Endothelial cell of coronary artery (primary cell): ENCODE data around the gene FAM81A. TPM values are rescaled to one million over a fixed set of nuclear protein-coding genes. Genes with fewer than 3 reads are reported as not detected.

Experiments used
- total RNA-seq: library from RNA; depleted of rRNA; stranded (reverse); fragments of >200 nt; gene quantifications from 2 replicates; pipeline ENCODE4 v1.2.3, GENCODE V29; 2014

FAM81A gene
- total RNA-seq = under 0.01 and 0.27 TPM in 2 replicates

DNA sequence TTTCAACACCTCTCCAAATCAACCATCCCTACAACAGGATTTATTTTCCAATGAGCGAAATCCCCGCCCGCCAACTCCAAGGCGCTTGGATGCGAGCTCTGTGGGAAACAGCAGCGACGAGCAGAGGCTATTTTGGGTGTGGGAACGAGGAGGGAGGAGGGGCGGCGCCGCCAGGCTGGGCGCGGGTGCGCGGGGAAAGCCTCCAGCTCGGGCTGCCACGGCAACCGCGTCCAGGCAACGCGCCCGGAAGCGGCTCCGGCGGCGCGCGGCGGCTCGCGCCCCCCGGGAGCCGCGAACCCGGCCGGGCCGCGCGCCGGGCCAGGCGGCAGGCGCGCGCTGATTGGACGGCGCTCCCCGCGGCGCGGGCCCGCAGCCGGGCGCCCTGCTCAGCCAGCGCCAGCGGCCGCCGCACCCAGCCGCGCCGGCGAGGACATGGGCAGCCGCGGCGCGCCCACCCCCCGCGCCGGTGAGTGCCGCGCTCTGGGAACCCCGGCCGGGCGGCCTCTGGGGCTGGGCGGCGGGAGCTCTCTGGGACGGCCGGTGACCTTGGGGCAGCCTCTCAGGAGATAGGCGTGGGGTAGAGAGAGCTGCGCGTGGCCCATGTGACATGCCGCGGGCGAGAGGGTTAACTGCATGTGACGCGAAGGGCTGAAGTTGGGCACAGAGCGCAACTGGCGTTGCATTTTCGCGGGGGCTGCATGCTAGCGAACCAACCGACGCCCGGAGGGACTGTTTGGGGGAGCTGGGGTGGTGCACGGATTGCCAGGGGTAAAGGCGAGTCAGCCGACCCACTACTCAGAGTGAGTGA, at the start of gene FAM81A:
Gene FAM81A, plus strand, starts transcription at position 370 of the 808 bp plus-strand sequence. CDS start 20,441 bp downstream, outside the sequence.

Other genes with a start within 250 kb of the FAM81A start
- not detected in 2 replicates for gene LDHAL6B, start 231.3 kb upstream of the FAM81A start, total RNA-seq
- 80.7 and 108 TPM in 2 replicates for gene MYO1E, start 65.3 kb upstream of the FAM81A start, total RNA-seq
- not detected in 2 replicates for gene GCNT3, start 173.6 kb downstream of the FAM81A start, total RNA-seq
- 22.5 and 25.5 TPM in 2 replicates for gene GTF2A2, start 219.3 kb downstream of the FAM81A start, total RNA-seq